Natural killer cell treated with Interleukin-12 subunit alpha and Interleukin-12 subunit beta and Interleukin-15 and Interleukin-18, amount 100 ng/mL, for 72 hours (primary cell): ENCODE measurements around the gene HHEX. TPM values are rescaled to one million over a fixed set of nuclear protein-coding genes. Genes with fewer than 3 reads are reported as not detected.

Source experiments
- ATAC-seq, 2 donors: fragments of 150-1000 bp; cut with Tn5 transposase in 1 of 2; sonication (Bioruptor Pico), chemical (Tn5 transposase) in 1 of 2; 2 replicates each; pipeline ENCODE4 v1.10.0; 2021
- DNase-seq: peaks from one replicate; pipeline ENCODE4 v3.0.0; 2022; ENCODE audit warnings: low spot score
- H3K27ac Mint-ChIP-seq, 2 donors: 1 replicate in 1 of 2; 2 replicates in 1 of 2; pipeline ENCODE4 v1.8.0; 2022; ENCODE audit warnings: mixed read lengths in 2 of 2, mild to moderate bottlenecking in 1 of 2, moderate library complexity in 1 of 2
- H3K27me3 Mint-ChIP-seq, 2 donors: 1 replicate in 1 of 2; 2 replicates in 1 of 2; pipeline ENCODE4 v1.8.0; 2022; ENCODE audit warnings: mixed read lengths in 2 of 2
- H3K36me3 Mint-ChIP-seq: one replicate; pipeline ENCODE4 v1.8.0; 2022; ENCODE audit warnings: mixed read lengths
- H3K4me1 Mint-ChIP-seq, 2 donors: 1 replicate in 1 of 2; 2 replicates in 1 of 2; pipeline ENCODE4 v1.8.0; 2022; ENCODE audit warnings: low read depth in 2 of 2, mixed read lengths in 2 of 2, mild to moderate bottlenecking in 1 of 2
- H3K4me3 Mint-ChIP-seq: one replicate; pipeline ENCODE4 v1.8.0; 2022; ENCODE audit warnings: mixed read lengths
- H3K9me3 Mint-ChIP-seq: 2 replicates; pipeline ENCODE4 v1.8.0; 2022; ENCODE audit warnings: mixed read lengths
- total RNA-seq, 2 donors: library from RNA; stranded (reverse); gene quantifications; one replicate each; pipeline ENCODE4 v1.2.3, GENCODE V29; 2022

The HHEX gene
- total RNA-seq, 2 donors from 2014 or later: 0.33 to 1.8 TPM

DNA sequence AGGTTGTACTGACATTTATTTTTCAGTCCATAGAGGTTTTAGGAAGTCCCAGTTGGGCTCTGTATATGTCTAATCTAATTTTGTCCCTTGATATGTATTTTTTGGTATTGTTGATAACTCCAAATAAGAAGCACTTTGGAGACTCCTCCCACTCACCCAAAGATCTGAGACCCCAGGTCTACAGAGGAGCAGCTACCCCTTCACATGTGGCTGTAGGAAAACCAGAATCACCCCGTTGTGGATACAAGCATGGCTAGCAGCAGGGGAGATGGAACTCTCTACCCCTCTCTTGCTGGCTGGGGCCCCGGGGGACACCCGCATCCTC is 9.4 kb downstream of the HHEX start:
- Mint-ChIP-seq H3K9me3 (no peaks in the 10 kb centered on the region), H3K27ac (no peak overlapping the region), H3K4me1 (peaks cover 18 to 23% of the 10 kb centered on the region in 2 donors), H3K4me3 (peak overlapping the region; percentile 72), H3K27me3 (peaks cover 32 to 41% of the 10 kb centered on the region in 2 donors), H3K36me3 (peaks cover 6% of the 10 kb centered on the region)
- DNase-seq (no peak), ATAC-seq (no peak)

DNA sequence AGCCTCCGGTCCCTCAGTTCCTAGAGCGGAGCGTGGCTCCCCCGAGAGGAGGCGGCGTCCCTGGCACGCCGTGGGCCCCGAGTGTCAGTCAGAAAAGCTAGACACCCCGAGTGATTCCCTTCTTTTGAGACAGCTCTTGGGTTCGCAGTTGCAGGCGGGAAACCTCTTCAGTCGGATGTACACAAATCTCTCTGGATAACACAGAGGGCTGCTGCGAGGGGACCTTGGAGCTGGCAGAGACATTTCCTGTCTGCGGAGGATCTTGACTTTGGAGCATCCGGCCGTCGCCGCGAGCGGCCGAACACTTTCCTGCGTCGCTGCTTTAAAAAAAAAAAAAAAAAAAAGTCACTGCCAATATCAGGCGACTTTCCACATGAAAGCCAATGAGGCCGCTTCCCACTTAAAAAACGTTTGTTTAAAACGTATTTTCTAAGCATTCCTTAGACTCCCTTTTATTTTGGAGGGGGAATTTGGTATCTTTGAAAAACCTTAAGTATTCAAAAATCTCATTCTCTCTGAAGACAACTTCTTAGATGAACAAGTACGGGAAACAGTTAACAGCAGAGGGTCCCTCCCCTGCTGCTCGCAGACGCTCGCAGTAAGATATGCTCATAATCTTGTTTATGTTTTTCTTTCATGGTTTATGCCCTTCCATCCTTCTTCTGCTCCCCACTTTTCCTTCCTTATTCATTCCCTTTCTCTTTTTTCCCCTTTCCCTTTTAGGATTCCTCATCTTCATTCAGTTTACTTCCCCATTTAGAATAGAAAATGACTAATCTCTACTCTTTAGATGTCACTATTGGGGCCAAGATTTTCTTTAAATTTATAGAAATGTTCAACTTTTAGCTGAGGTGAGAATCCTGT is 10.0 kb downstream of the HHEX start:
- H3K36me3 Mint-ChIP-seq: peaks cover 6% of the 10 kb centered on the region
- H3K4me1 Mint-ChIP-seq: peaks cover 18 to 23% of the 10 kb centered on the region in 2 donors
- no peak overlapping the region for H3K27ac Mint-ChIP-seq
- H3K9me3 Mint-ChIP-seq: no peaks in the 10 kb centered on the region
- H3K27me3 Mint-ChIP-seq: peaks cover 32 to 36% of the 10 kb centered on the region in 2 donors
- ATAC-seq (peak; percentile 62 to 74), DNase-seq (peak; percentile 67)
- peak overlapping the region; percentile 72 for H3K4me3 Mint-ChIP-seq

DNA sequence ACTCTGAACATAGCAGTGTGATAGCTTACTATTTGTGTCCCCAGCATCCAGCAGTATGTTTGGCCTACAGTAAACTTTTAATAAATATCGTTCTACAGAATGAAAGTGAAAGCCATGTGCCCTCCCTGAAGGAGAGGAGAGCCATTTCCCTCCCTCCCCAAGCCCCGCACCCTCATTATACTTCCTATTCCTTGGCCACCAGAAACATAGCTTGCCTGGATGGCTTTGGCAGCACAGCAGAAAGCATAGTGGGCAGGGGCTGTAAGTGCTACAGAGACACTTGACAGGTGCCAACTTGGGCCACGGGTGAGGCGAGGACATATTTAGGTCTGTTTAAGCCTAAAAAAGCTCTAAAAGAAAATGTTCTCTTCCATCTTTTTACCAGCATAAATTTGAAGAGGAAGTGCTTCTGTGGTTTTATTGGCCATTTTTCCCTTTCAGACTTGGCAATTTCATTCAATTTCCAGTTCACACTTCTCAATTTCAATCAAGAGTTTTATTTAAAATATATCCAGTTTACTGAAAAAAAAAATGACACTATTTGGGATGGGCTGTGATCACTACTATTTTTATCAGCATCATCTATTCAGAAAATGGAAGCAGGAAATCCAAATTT is 12.7 kb downstream of the HHEX start:
- no peaks in the 10 kb centered on the region for H3K9me3 Mint-ChIP-seq
- no peak overlapping the region for H3K27ac Mint-ChIP-seq
- peaks cover 30 to 36% of the 10 kb centered on the region in 2 donors for H3K27me3 Mint-ChIP-seq
- no peak for DNase-seq
- H3K4me3 Mint-ChIP-seq: no peak overlapping the region
- ATAC-seq: no peak
- peaks cover 16 to 21% of the 10 kb centered on the region in 2 donors for H3K4me1 Mint-ChIP-seq
- peaks cover 6% of the 10 kb centered on the region for H3K36me3 Mint-ChIP-seq

DNA sequence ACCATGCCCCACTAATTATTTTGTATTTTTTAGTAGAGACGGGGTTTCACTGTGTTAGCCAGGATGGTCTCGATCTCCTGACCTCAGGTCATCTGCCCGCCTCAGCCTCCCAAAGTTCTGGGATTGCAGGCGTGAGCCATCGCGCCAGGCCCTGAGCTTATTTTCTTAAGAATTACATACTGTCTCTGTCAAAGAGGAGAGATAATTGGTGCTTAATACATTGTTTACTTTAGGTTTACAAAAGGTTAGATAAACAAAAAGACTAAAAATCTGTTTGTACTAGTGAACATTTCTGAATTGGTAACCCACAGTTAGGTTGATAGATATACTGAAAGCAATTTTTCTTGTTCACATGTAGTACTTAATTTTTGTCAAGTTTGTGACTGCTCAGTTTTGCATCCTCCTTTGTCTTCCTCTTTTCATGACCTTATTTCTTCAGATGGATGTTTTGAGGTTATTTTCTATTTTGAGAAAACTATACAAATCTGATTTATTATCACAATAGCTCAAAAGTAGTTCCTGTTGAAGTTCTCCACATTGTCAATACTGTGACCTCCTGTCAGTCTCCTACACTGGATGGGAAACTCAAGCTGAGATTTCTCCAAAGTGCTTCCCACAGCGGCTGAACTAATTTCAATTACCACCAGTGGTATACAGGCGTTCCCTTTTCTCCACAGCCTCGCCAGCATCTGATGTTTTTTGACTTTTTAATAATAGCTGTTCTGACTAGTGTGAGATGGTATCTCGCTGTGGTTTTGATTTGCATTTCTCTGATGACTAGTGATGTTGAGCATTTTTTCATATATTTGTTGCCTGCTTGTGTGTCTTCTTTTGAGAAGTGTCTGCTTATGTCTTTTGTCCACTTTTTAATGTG is 22.5 kb downstream of the HHEX start:
- DNase-seq: no peak
- peaks cover 0 to 6% of the 10 kb centered on the region in 2 donors for H3K4me1 Mint-ChIP-seq
- no peaks in the 10 kb centered on the region for H3K36me3 Mint-ChIP-seq
- no peak for ATAC-seq
- no peak overlapping the region for H3K4me3 Mint-ChIP-seq
- no peak overlapping the region for H3K27ac Mint-ChIP-seq
- H3K27me3 Mint-ChIP-seq: peaks cover 7 to 14% of the 10 kb centered on the region in 2 donors
- no peaks in the 10 kb centered on the region for H3K9me3 Mint-ChIP-seq

DNA sequence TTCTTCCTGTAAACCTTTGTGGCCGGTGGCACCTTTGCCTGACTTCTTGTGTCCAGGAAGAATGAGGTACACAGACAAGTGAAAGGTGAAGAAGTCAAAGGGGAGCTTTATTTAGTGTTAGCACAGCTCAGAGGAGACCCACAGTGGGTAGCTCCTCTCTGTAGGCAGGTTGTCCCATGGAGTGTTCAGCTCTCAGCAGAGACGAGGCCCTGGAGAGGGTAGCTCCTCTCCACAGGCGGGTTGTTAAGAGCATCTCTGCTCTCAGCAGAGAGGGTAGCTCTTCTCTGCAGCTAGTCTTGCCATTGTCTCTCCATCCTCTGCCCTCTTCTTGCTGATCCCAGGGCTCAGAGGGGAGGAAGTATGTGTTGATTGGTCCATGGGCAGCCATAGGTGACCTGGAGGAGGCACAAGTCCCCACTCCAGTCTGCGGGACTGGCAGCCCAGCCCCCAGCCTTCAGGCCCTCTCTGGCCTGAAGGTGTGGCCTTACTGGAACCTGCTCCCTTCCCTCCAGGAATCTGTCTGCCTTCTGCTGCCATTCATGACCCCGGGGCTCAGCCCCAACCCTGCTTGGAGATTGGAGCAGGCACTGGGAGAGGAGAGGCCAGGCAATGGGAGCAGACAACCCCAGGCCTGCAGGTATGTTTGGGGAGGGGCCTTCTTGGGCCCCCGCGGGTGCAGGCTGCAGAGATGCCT is 24.5 kb downstream of the HHEX start:
- Mint-ChIP-seq H3K27ac (no peak overlapping the region), H3K27me3 (peaks cover 8 to 12% of the 10 kb centered on the region in 2 donors), H3K9me3 (no peaks in the 10 kb centered on the region), H3K36me3 (no peaks in the 10 kb centered on the region), H3K4me1 (peaks cover 0 to 6% of the 10 kb centered on the region in 2 donors), H3K4me3 (no peak overlapping the region)
- DNase-seq (no peak), ATAC-seq (no peak)

DNA sequence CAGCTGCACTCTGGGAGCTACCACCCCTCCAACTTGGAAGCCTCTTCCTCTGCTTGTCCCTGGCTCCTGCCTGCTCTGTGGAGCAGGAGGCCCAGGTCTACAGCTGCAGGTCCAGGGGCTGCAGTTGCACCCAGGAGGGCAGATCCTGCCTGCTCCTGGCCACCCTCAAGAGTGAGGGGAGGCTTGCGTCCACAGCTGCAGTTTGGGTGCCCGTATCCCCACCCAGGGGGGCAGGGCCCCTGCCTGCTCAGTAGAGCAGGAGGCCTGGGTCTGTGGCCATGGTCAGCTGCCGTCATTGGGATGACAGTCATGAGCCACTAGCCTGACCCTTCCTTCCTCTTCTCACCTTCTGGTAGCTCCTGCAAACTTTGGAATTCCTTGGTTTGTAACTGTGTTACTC is 25.1 kb downstream of the HHEX start:
- DNase-seq (no peak), ATAC-seq (peak in 1 of 2 donors; percentile 31)
- Mint-ChIP-seq H3K4me3 (no peak overlapping the region), H3K27ac (no peak overlapping the region), H3K9me3 (no peaks in the 10 kb centered on the region), H3K36me3 (no peaks in the 10 kb centered on the region), H3K27me3 (peaks cover 10 to 12% of the 10 kb centered on the region in 2 donors), H3K4me1 (peaks cover 0 to 6% of the 10 kb centered on the region in 2 donors)

DNA sequence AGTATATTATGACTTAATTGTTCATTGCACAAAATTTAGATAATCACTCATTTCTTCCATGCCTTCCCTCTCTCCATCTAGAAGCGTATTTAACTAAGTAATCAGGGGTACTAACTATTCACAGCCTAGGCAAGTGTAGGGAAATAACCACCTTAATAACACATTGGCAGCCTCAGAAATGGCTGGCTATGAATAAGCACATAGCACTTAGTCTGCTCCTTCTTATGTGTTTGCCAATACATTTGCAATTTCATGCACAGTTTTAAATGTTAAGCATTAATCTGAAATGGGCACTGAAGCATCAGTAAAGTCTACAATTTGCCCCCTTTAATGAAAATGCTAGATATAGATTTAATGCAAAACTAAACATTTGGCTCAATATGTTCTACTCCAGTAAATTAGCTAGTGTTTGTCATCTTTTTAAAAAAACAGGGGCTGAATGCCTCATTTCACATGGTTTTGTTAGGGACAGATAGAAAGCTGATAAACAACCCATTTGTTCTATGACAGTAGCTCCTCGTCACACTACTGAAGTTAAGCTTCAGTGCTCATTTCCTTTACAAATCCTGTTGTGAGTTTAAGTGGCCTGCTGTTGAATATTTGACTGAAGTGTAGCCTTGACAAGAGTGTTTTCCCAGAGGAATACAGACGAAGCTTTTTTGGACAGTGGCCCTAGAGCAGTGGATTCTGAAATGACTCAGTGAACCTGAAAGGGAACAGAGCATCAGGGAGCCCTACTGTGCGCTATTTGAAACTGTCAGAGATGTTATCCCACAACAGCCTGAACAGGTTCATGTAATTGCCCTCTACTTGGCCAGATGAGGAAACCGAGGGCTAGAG is 30.5 kb downstream of the HHEX start:
- ATAC-seq (no peak), DNase-seq (no peak)
- Mint-ChIP-seq H3K9me3 (no peaks in the 10 kb centered on the region), H3K4me1 (no peaks in the 10 kb centered on the region), H3K36me3 (no peaks in the 10 kb centered on the region), H3K4me3 (no peak overlapping the region), H3K27ac (no peak overlapping the region), H3K27me3 (peaks cover 14 to 18% of the 10 kb centered on the region in 2 donors)

DNA sequence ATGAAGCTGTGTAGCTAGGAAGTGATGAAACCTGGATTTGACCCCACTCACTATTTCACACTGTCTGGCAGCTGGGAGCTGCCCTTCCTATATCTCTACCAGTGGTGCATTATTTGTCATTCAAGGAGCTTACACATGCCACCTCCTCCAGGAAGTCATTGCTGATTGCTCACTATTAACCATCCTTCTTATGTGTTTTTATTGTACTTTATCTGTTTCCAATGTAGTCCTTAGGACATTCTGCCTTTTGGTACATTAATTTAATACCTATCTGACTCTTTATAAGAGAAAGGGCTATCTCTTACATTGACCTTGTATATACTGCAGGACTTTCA is 31.0 kb downstream of the HHEX start:
- Mint-ChIP-seq H3K27me3 (peaks cover 14 to 18% of the 10 kb centered on the region in 2 donors), H3K9me3 (no peaks in the 10 kb centered on the region), H3K4me1 (no peaks in the 10 kb centered on the region), H3K27ac (no peak overlapping the region), H3K4me3 (no peak overlapping the region), H3K36me3 (no peaks in the 10 kb centered on the region)
- DNase-seq: no peak
- ATAC-seq: no peak

DNA sequence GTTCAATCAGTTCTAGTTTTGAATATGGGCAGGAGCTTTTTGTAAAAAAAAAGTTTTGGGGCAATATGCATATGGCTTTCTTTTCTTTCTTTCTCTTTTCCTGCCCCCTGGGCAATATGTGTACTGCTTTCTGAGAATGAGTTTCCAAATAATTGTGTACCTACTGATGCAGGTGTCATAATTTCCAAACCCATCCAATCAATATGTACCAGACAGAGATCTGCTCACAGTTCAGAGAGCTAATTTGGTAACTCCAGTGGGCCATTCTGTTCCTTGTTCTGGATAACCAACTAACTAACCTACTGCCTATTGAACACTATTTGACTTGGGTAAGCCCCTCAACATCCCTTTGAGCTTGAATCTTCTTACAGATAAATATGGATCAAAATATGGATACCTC is 32.6 kb downstream of the HHEX start:
- H3K4me1 Mint-ChIP-seq: no peaks in the 10 kb centered on the region
- no peaks in the 10 kb centered on the region for H3K9me3 Mint-ChIP-seq
- peaks cover 14 to 20% of the 10 kb centered on the region in 2 donors for H3K27me3 Mint-ChIP-seq
- no peak overlapping the region for H3K27ac Mint-ChIP-seq
- H3K4me3 Mint-ChIP-seq: no peak overlapping the region
- H3K36me3 Mint-ChIP-seq: no peaks in the 10 kb centered on the region
- DNase-seq: no peak
- no peak for ATAC-seq

DNA sequence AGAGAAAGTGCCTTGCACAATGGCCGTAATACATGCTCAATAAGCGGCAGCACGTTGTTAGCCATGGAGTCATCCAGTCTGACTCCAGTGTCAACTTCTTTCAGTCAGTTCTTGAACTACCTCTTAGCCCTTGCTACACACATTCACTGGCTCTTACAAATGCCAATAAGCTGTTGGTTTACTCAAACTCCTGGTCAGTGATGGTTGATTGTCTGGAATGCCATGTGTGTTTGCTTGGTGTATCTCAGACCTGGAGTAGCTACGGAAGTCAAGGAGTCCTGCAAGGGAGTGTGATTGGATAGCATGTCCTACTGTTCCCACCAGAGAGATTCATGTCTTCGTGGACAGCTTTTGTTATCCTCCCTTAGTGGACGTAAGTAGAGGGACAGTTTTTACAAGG is 37.4 kb downstream of the HHEX start:
- peaks cover 0 to 7% of the 10 kb centered on the region in 2 donors for H3K27me3 Mint-ChIP-seq
- ATAC-seq (no peak), DNase-seq (no peak)
- H3K27ac Mint-ChIP-seq: no peak overlapping the region
- no peaks in the 10 kb centered on the region for H3K36me3 Mint-ChIP-seq
- H3K9me3 Mint-ChIP-seq: no peaks in the 10 kb centered on the region
- peaks cover 4% of the 10 kb centered on the region in 2 donors for H3K4me1 Mint-ChIP-seq
- no peak overlapping the region for H3K4me3 Mint-ChIP-seq

DNA sequence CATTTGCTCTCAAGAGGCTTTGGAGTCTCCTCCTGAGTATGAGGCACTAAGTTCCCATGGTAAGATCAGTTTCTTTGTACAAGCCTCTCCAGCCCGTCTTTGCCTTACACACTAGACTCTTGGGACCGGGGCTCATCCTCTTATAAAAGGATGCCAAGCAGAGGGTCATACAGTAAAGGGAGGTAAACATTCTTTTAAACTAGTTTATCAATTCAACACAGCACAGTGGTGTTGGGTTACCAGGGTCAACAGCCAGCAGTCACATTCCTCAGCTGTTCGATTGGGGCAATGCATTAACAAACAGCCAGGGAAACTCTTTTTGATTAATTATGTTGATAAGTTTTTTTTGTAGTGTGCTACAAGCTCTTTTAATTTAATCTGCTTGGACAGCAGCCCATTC is 37.8 kb downstream of the HHEX start:
- Mint-ChIP-seq H3K4me1 (peaks cover 4% of the 10 kb centered on the region in 2 donors), H3K4me3 (no peak overlapping the region), H3K27ac (no peak overlapping the region), H3K27me3 (peaks cover 0 to 7% of the 10 kb centered on the region in 2 donors), H3K36me3 (no peaks in the 10 kb centered on the region), H3K9me3 (no peaks in the 10 kb centered on the region)
- ATAC-seq (no peak), DNase-seq (no peak)

DNA sequence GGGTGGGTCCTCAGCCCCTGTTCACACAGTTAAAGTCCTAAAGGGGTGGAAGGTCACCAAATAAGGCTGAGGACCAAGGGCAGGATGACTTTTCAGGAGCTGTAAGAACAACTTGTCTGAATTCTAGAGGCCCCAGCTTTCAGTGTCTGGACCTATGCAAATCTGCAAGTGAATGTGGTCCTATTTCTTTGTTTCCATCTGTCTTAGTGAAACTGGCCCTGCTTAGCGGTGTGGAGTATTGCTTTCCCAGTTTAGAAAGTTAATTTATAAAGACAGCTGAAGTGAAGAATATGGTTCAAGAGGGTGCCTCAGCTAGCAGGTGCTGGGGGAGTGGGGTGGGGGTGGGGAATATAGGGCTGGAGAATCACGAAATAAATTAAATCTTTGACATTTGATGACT is 40.1 kb downstream of the HHEX start:
- no peak overlapping the region for H3K27ac Mint-ChIP-seq
- peaks cover 4% of the 10 kb centered on the region in 2 donors for H3K4me1 Mint-ChIP-seq
- no peak overlapping the region for H3K4me3 Mint-ChIP-seq
- H3K9me3 Mint-ChIP-seq: no peaks in the 10 kb centered on the region
- H3K36me3 Mint-ChIP-seq: no peaks in the 10 kb centered on the region
- ATAC-seq: no peak
- no peak for DNase-seq
- H3K27me3 Mint-ChIP-seq: peaks cover 0 to 6% of the 10 kb centered on the region in 2 donors

DNA sequence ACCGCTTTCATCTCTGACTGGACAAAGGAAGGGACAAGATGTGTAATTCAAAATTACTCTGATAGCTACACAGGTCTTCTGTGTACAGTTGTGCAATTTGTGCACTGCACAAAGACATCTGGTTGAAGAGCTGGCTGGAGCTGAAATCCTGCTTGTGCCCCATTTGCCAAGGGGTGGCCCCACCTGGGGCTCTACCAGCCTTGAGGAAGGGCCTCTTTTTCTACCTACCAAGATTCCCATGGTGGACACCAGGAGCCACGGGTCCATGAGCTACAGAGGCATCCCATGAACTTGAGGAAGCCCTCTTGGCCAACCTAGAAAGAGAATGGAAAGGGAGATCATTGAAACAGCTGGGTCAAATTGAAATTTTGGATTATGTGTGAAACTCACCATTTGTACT is 43.2 kb downstream of the HHEX start:
- no peak for ATAC-seq
- H3K27me3 Mint-ChIP-seq: peaks cover 0 to 2% of the 10 kb centered on the region in 2 donors
- H3K4me1 Mint-ChIP-seq: peaks cover 4% of the 10 kb centered on the region in 2 donors
- DNase-seq: no peak
- H3K36me3 Mint-ChIP-seq: no peaks in the 10 kb centered on the region
- no peak overlapping the region for H3K27ac Mint-ChIP-seq
- no peak overlapping the region for H3K4me3 Mint-ChIP-seq
- no peaks in the 10 kb centered on the region for H3K9me3 Mint-ChIP-seq
